H54 (cell line): Measurements from ENCODE around the gene ZBTB43.

ENCODE experiments used
- DNase-seq: peaks from one replicate; pipeline ENCODE4 v3.0.0; 2011; ENCODE audit warnings: low spot score, mixed read lengths; ENCODE audit not compliant: insufficient read length
- FAIRE-seq: peaks from 3 replicates; lab custom pipeline; 2011; peaks lifted over from hg19 to GRCh38; lab: Jason Lieb, UNC
- POLR2A ChIP-seq: IDR thresholded peaks from 2 replicates; pipeline ENCODE4 v1.6.1; 2011; ENCODE audit warnings: low read depth, mild to moderate bottlenecking, low read length

ZBTB43 gene

DNA sequence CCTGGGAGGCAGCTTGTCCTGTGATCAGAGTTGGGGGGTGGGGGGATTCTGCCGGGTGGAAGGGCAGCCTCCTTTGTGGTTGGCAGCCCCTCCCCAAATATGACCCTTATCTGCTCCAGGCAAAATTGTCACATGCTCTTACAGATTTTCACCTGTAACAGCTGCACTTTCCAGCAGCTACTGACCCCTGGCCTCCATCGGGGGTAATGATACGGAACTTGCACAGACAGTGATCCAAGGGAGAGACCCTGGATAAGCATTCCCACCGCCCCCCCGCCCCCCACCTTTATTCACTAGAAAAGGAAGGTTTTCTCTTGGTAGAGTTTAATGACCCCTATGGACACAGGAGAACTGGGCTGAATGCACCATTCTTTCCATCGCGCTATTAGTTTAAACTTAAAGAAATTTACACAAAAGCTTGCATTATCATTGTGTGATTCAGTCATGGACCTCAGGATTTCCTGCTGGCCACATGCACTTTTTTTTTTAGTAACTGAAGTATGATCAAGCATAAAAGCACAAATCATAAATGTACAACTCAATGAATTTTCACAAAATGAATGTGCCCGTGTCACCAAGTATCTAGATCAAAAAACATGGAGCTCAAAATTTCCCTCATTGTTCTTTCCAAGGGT, 44.9 kb downstream of the ZBTB43 start:
- TF ChIP-seq POLR2A: no peak
- DNase-seq: no peak
- no peak for FAIRE-seq

- TF ChIP-seq POLR2A: no peak
- no peak for FAIRE-seq
- no peak for DNase-seq
These were observed 46.5 kb downstream of the ZBTB43 start for GRCh38 chr9:126851286-126851880.

DNA sequence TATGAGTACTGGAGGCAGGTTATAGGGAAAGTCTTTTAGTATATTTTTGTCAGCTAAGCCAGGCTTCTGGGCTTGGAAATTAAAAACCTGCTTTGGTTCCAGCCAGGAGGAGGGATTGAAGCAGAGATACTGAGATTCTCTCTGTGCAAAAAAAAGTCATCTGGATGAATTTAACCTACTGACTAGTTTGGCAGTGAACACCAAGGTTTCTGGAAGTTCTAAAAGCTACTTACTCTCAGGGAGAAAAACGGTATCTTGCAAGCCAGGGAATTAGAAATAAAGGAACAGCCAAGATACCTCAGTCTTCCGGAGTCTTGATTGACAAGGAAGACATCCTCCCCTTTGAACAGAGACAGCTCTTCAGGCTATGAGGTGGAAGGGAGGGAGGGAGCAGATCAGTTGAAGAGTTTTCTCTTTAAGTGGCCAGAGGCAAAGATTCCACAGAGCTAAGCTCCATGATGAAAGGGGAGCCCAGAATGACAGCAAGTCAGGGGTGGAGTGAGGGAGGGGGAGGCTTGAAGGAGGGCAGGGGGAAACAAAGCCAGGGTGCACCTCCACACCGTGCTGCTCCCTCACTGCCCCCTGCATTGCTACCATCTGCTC, 47.3 kb downstream of the ZBTB43 start:
- FAIRE-seq (no peak), DNase-seq (no peak)
- TF ChIP-seq POLR2A: no peak

DNA sequence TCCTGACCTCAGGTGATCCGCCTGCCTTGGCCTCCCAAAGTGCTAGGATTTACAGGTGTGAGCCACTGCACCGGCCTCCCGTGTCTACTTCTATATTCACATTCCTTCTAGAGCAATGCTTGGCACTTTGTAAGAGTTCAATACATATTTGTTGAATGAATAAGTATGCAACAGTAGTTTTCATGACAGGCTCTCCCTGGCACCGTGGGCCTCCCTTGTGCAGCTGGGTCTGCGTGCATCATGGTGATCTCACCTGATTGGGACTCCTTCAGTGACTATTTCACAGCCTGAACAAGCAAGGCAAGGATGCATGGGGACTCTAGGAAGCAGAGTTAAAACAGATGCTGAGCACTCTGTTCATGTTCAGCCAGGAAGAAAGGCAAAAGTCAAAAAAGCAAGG, 48.8 kb downstream of the ZBTB43 start:
- no peak for TF ChIP-seq POLR2A
- peak; percentile 69 for FAIRE-seq
- peak; percentile 88 for DNase-seq

- FAIRE-seq (no peak), DNase-seq (no peak)
- TF ChIP-seq POLR2A: no peak
These were observed 49.9 kb downstream of the ZBTB43 start for GRCh38 chr9:126854734-126855133.

DNA sequence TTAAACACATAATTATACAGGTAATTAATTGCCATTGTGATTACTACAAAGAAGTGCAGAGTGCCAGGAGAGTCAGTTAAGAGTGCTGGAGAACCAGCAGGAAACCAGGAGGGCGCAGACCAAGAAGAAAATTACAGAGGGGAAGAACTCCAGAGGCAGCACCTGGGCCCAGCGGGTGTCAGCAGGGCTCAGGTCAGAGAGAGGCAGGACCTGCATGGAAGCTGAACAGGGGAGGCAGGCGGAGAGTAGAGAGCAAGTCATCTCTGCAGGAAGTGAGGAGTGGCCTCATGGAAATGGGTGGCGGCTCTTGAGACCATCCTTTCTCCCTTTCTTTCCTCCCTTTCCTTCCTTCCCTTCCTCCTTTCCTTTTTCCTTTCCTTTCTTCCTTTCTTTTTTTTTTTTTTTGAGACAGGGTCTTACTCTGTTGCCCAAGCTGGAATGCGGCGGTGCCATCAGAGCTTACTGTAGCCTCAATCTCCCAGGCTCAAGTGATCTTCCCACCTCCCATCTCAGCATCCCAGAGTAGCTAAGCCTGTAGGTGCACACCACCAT, 51.6 kb downstream of the ZBTB43 start:
- no peak for FAIRE-seq

GRCh38 chr9:126857261-126857960, 52.6 kb downstream of the ZBTB43 start:
- no peak for DNase-seq
- no peak for FAIRE-seq

More for the DNA sequence above, 51.6 kb downstream of the ZBTB43 start:
- TF ChIP-seq POLR2A: no peak
- no peak for DNase-seq

GRCh38 chr9:126859111-126859510, 54.3 kb downstream of the ZBTB43 start:
- DNase-seq (no peak), FAIRE-seq (no peak)
- TF ChIP-seq POLR2A: no peak

More at GRCh38 chr9:126857261-126857960, 52.6 kb downstream of the ZBTB43 start:
- no peak for TF ChIP-seq POLR2A

- TF ChIP-seq POLR2A: peak; percentile 60
- peak; percentile 78 for DNase-seq
- no peak for FAIRE-seq
These were observed 55.4 kb downstream of the ZBTB43 start, which contains the start of gene ZBTB34 for GRCh38 chr9:126860077-126860756. Gene ZBTB34 (plus strand): TSS chr9:126860639. CDS start chr9:126879400, 18,761 bp downstream.

DNA sequence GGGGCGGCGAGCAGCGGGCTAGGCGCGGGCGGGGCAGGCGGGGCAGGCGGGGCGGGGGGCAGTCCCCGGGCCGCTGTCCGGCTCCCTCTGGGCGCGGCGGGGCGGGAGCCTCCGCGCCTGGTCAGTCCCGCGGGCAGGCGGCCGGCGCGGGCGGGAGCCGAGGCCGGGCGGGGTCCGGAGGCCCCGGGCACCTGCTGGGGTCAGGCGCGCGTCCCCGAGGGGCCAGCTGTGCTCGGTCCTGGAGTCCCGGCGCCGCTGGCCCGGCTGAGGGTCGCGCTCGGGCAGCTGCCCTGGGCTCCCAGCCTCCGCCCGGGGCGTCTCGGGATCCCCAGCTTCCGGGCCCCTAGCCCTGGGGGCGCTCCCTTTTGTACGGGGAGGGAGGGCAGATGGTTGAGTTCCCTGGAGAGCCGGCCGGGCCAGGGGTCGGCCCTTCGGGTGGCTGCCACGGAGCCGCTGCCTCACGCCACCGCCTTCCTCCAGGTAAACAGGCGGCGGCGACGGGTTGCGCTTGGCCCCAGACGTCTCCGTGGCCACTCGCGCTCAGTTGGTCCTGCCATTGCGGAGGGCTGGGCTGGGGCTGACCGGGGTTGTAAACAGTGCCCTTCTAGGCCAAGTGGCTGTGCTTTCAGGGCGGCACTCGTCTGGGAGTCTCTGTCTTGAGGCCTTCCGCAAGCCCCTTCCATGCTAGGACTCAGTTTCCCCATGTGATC, 56.1 kb downstream of the ZBTB43 start:
- DNase-seq (peak; percentile 65), FAIRE-seq (no peak)
- TF ChIP-seq POLR2A: no peak

DNA sequence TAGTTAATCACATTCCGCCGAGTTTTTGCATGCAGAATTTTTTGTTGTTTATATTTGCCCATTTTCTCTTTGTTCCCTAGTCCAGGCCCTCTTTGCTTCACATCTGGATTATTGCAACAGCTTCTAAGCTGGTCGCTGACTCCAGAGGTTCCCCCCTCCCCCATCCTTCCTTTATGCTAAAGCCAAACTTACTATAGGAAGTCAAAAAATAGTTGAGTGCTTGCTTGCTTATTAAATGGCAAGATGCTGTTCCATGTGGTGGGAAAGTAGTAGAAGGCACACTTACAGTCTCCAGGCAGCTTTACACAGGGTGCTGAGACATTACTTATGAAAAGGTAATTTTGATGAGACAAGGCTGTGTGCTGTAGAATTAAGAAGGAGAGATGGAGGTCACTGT, 56.9 kb downstream of the ZBTB43 start:
- no peak for FAIRE-seq
- TF ChIP-seq POLR2A: no peak
- DNase-seq: no peak

DNA sequence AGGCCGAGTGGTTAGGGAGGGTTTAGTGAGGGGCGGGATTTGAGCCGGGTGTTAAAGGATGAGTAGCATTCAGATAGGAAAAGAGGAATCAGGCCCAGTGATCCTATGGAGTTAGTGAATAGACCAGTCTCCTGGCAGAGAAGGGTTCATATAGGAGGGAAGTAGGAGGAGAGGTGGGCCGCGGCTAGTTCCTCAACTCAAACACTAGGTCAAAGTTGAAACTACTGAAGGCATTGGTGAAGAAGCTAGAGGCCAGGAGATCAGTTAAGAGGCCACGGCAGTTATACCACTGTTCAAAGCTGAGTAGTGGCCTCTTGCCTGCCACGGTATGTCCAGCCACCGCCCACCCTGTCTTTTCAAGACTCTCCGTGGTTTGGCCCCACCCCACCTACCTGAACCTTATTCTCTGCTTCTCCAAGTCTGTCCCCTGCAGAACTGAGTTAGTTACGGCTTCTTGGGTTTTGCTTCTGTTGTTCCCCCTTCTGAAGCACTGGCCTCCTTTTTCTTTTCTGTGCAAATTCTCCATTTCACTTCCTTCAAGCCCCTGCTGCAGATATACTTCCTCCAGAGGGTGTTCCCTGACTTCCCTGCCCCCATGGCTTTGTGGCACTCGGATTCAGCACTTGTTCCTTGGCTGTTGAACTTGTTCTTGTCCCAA, 57.4 kb downstream of the ZBTB43 start:
- no peak for DNase-seq
- TF ChIP-seq POLR2A: no peak
- FAIRE-seq: no peak
